Keratinocyte (primary cell): Measurements from ENCODE around the gene NMT2. TPM values are rescaled to one million over a fixed set of nuclear protein-coding genes. Genes with fewer than 3 reads are reported as not detected.

Experiments
- DNase-seq: peaks from one replicate; pipeline ENCODE4 v3.0.0-alpha.2; 2011; ENCODE audit warnings: low read depth, missing footprints, low spot score
- FAIRE-seq: peaks from 2 replicates; lab custom pipeline; 2011; peaks lifted over from hg19 to GRCh38; lab: Jason Lieb, UNC
- H2AFZ ChIP-seq: 2 replicates; pipeline ENCODE4 v1.6.0; 2012; ENCODE audit warnings: low read length, control low read depth, inconsistent platforms; ENCODE audit not compliant: control insufficient read depth
- H3K27ac ChIP-seq: 2 replicates; pipeline ENCODE4 v1.5.1; 2011; ENCODE audit warnings: low read length; ENCODE audit not compliant: control insufficient read depth, insufficient read depth
- H3K27me3 ChIP-seq: 3 replicates; pipeline ENCODE4 v1.6.0; 2011; ENCODE audit warnings: low read length; ENCODE audit not compliant: control insufficient read depth, insufficient read depth; ENCODE audit errors: extremely low read depth
- H3K36me3 ChIP-seq, 2 experiments: 2 replicates in 1 of 2; 3 replicates in 1 of 2; pipeline ENCODE4 v1.5.1; 2011; ENCODE audit warnings: low read length in 2 of 2, mild to moderate bottlenecking in 1 of 2; ENCODE audit not compliant: control insufficient read depth in 2 of 2, insufficient read depth in 2 of 2; ENCODE audit errors: extremely low read depth in 1 of 2
- H3K4me1 ChIP-seq: 3 replicates; pipeline ENCODE4 v1.5.1; 2011; ENCODE audit warnings: low read length; ENCODE audit not compliant: control insufficient read depth, insufficient read depth; ENCODE audit errors: extremely low read depth
- H3K4me2 ChIP-seq: 3 replicates; pipeline ENCODE4 v1.6.0; 2011; ENCODE audit warnings: low read depth, low read length; ENCODE audit not compliant: control insufficient read depth, insufficient read depth; ENCODE audit errors: extremely low read depth
- H3K4me3 ChIP-seq, 3 experiments: fragments of 200-600 bp in 1 of 3; sonication (generic) in 1 of 3; 2 replicates in 2 of 3; 3 replicates in 1 of 3; pipeline ENCODE4 v1.5.1; 2011 to 2016; ENCODE audit warnings: low read length in 3 of 3, mild to moderate bottlenecking in 3 of 3, control low read depth in 2 of 3, inconsistent platforms in 1 of 3, low read depth in 1 of 3, mixed read lengths in 1 of 3, mixed run types in 1 of 3, moderate library complexity in 1 of 3; ENCODE audit not compliant: control insufficient read depth in 2 of 3, insufficient read depth in 2 of 3; ENCODE audit errors: extremely low read depth in 1 of 3
- H3K79me2 ChIP-seq: 2 replicates; pipeline ENCODE4 v1.6.0; 2012; ENCODE audit warnings: low read length; ENCODE audit not compliant: control insufficient read depth, insufficient read depth
- H3K9ac ChIP-seq: 3 replicates; pipeline ENCODE4 v1.6.0; 2011; ENCODE audit warnings: low read length; ENCODE audit not compliant: control insufficient read depth, insufficient read depth; ENCODE audit errors: extremely low read depth
- H3K9me1 ChIP-seq: 3 replicates; pipeline ENCODE4 v1.6.0; 2011; ENCODE audit warnings: low read length; ENCODE audit not compliant: control insufficient read depth, insufficient read depth; ENCODE audit errors: extremely low read depth
- H3K9me3 ChIP-seq: 2 replicates; pipeline ENCODE4 v1.5.1; 2012; ENCODE audit warnings: low read depth, low read length; ENCODE audit not compliant: control insufficient read depth
- H4K20me1 ChIP-seq: 3 replicates; pipeline ENCODE4 v1.6.0; 2011; ENCODE audit warnings: low read length; ENCODE audit not compliant: control insufficient read depth, insufficient read depth; ENCODE audit errors: extremely low read depth
- CTCF ChIP-seq, 3 experiments: IDR thresholded peaks in 1 of 3; conservative IDR thresholded peaks in 1 of 3; optimal IDR thresholded peaks in 1 of 3; 2 replicates in 2 of 3; 3 replicates in 1 of 3; pipeline versions ENCODE3 to v1.5.1; 2011; ENCODE audit warnings: low read length in 3 of 3, mild to moderate bottlenecking in 3 of 3, moderate library complexity in 2 of 3, control low read depth in 1 of 3, inconsistent platforms in 1 of 3; ENCODE audit not compliant: insufficient read depth in 2 of 3; ENCODE audit errors: extremely low read depth in 1 of 3
- EZH2 ChIP-seq: IDR thresholded peaks from one replicate; pipeline ENCODE4 v1.6.1; 2012; ENCODE audit warnings: inconsistent platforms, mild to moderate bottlenecking, low read length, moderate library complexity
- dilution Hi-C: fragments of 300-500 bp; cut with MboI; formaldehyde crosslinking; loops from one replicate; pipeline ENCODE4 v1.7.0; 2020; ENCODE audit warnings: low sequenced_read_pairs; ENCODE audit not compliant: extremely low pct_ligation_motif_present
- polyA plus RNA-seq, 5 experiments: library from polyadenylated mRNA; depleted of rRNA in 3 of 5; stranded (reverse) in 3 of 5; stranded (forward) in 1 of 5; unstranded in 1 of 5; fragments of >200 nt; gene quantifications; 1 replicate in 1 of 5; 2 replicates in 3 of 5; 3 replicates in 1 of 5; pipeline versions ENCODE4 v1.2.1 to v1.2.3, GENCODE V29; 2011 to 2012; ENCODE audit warnings: missing spikeins in 2 of 5, low read depth in 1 of 5, low replicate concordance in 1 of 5

NMT2 gene
- polyA plus RNA-seq, 1 donor (not counting 4 experiments of a cell fraction or from before 2014, with no cell fraction given) = 9.9 TPM

- Histone ChIP-seq H3K9ac (no peak overlapping the region), H3K27ac (no peak overlapping the region), H3K36me3 (no peaks in the 10 kb centered on the region), H3K9me1 (no peaks in the 10 kb centered on the region), H4K20me1 (no peaks in the 10 kb centered on the region), H3K4me3 (no peak overlapping the region), H3K79me2 (no peaks in the 10 kb centered on the region), H3K4me2 (no peak overlapping the region), H3K4me1 (peaks cover 40% of the 10 kb centered on the region), H2AFZ (no peak overlapping the region), H3K9me3 (no peaks in the 10 kb centered on the region), H3K27me3 (no peaks in the 10 kb centered on the region)
- no peak for TF ChIP-seq EZH2
- TF ChIP-seq CTCF (optimal IDR thresholded peaks at IDR 0.05 in 1 of 3, IDR thresholded peaks at IDR 0.05 in 1 of 3, conservative IDR thresholded peaks at IDR 0.05 in 1 of 3; ENCODE audit: extremely low read depth in 1 of 3, insufficient read depth in 2 of 3, low read length in 3 of 3) = no peak
- DNase-seq = no peak
- dilution Hi-C loops = no loop called here
- peak; percentile 36 for FAIRE-seq
Observed at GRCh38 chr10:15197276-15197675, 28.8 kb upstream of the NMT2 start.

DNA sequence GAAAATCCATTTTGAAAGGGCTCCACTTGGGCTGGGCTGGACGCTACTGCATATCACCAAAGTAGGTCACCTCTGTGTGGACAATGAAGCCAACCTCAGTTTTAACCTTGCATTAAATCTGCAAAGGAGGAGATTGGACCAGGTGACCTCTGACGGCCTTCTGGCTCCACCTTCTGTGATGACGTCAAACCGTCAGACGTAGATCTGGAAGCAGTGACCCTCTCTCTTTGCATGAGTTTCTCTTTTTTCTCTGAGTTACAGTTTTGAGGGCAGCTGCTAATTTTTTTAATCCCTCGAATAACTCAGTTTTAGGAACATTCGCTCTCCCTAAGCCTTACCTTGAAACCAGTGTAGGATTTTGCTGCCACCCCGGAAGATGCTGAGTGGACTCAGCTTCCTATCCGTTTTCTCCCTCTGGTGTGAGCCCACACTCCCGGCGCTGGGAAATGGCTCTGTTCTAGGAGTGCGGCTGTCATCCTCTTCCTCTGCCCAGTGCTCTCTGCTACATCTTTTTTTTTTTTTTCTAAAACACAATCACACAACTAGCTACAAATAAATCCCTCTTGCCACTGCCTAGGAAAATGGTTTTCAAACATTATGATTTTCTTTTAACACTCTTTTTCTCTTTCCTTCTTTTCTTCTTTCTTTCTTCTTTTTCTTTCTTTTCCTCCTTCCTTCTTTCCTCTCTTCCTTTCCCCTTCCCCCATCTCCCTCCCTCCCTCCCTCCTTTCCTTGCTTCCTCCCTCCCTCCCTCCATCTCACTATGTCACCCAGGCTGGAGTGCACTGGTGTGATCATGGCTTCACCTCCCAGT is 27.7 kb upstream of the NMT2 start:
- Histone ChIP-seq H3K27me3 (no peaks in the 10 kb centered on the region), H3K4me1 (peaks cover 29% of the 10 kb centered on the region), H4K20me1 (no peaks in the 10 kb centered on the region), H3K9me1 (no peaks in the 10 kb centered on the region), H3K27ac (no peak overlapping the region), H2AFZ (no peak overlapping the region), H3K4me3 (no peak overlapping the region), H3K4me2 (no peak overlapping the region), H3K79me2 (no peaks in the 10 kb centered on the region), H3K36me3 (no peaks in the 10 kb centered on the region), H3K9ac (no peak overlapping the region), H3K9me3 (no peaks in the 10 kb centered on the region)
- dilution Hi-C loops = no loop called here
- TF ChIP-seq CTCF (optimal IDR thresholded peaks at IDR 0.05 in 1 of 3, IDR thresholded peaks at IDR 0.05 in 1 of 3, conservative IDR thresholded peaks at IDR 0.05 in 1 of 3; ENCODE audit: extremely low read depth in 1 of 3, insufficient read depth in 2 of 3, low read length in 3 of 3) (no peak), EZH2 (no peak)
- no peak for DNase-seq
- no peak for FAIRE-seq
